C4-2B (cell line): ENCODE data around the gene TSSK6.

ENCODE experiments used
- ZFX ChIP-seq: fragments of 450-650 bp; IDR thresholded peaks from 2 replicates; pipeline ENCODE4 v1.6.1; 2017
- TF ChIP-seq, protein P1 (sequence below): fragments of 450-650 bp; conservative IDR thresholded peaks from 2 replicates; pipeline ENCODE4 v1.5.1; 2017; ENCODE audit warnings: mild to moderate bottlenecking

- TF ChIP-seq, protein P1, sequence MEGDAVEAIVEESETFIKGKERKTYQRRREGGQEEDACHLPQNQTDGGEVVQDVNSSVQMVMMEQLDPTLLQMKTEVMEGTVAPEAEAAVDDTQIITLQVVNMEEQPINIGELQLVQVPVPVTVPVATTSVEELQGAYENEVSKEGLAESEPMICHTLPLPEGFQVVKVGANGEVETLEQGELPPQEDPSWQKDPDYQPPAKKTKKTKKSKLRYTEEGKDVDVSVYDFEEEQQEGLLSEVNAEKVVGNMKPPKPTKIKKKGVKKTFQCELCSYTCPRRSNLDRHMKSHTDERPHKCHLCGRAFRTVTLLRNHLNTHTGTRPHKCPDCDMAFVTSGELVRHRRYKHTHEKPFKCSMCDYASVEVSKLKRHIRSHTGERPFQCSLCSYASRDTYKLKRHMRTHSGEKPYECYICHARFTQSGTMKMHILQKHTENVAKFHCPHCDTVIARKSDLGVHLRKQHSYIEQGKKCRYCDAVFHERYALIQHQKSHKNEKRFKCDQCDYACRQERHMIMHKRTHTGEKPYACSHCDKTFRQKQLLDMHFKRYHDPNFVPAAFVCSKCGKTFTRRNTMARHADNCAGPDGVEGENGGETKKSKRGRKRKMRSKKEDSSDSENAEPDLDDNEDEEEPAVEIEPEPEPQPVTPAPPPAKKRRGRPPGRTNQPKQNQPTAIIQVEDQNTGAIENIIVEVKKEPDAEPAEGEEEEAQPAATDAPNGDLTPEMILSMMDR, result no peak
- no peak for TF ChIP-seq ZFX
Observed at GRCh38 chr19:19550972-19551852, 35.9 kb upstream of the TSSK6 start.
